ENCODE data around the gene PDP2. TPM values are rescaled to one million over a fixed set of nuclear protein-coding genes. Genes with fewer than 3 reads are reported as not detected.
A peak's percentile ranks its signal among the peaks of the same experiment; 100 is the strongest.

Gene PDP2
- total and polyA plus RNA-seq, 9 of the 15 experiments (the other 6 are each of a cell fraction or from before 2014, with no cell fraction given) = 2.5 to 24.3 (median 7.2) TPM

DNA sequence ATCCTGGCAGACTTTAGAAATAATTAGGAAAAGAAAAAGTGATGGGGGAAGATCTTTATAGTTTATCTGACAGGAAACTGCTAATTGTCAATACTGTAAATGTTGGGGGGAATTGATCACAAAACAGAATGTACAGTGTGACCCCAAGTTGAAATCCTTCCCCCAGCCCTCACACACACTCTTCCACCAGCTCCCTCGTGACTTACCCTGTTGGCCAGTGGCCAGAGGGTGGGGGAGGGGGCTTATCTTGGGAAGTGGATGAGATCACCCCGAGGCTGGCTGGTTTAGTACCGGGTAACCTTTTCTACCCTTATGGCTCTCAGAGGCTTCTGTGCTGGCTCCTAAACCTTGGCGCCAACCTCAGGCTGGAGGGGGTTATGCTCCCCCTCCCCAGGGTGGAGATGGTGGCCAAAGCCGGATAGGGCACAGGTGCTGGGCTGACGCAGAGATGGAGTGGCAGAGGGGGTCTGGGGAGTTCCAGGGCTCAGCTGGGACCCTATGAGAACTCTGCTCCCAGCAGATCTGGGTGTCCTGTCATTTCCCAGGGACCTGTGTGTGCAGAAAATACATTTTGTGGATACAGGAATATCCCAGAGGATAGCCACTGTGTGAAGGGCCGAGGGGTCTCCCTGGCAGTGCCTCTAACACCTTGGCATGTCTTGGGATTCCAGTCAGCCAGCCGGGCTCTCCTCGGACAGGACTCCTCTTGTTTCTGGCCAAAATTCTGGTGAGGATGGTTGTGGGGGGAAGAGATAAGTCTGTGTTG, 19.8 kb downstream of the PDP2 start (continued):
- TF ChIP-seq NRF1 (conservative IDR thresholded peaks at IDR 0.05 in 1 of 2, IDR thresholded peaks at IDR 0.05 in 1 of 2) (0 out of 4 replicates have a peak, but pooled peaks of 1 of the 2 experiments have one; percentile 10), LCOR (CRISPR knock-in tag; IDR thresholded peaks at IDR 0.05) (peak; percentile 77; the same call in 1 of the 2 replicates), CHD1 (IDR thresholded peaks at IDR 0.05; ENCODE audit: low read length) (peak; percentile 68), PCBP1 (IDR thresholded peaks at IDR 0.05; ENCODE audit: low read depth, low read length, poor library complexity, severe bottlenecking) (no peak), SMARCA4 (IDR thresholded peaks at IDR 0.05) (peak; percentile 92), NONO (IDR thresholded peaks at IDR 0.05; ENCODE audit: low read depth in 2 of 2, low read length in 1 of 2) (0 out of 4 replicates have a peak, but pooled peaks of 1 of the 2 experiments have one; percentile 55), ZFP91 (CRISPR knock-in tag; IDR thresholded peaks at IDR 0.05) (no peak), PRDM10 (IDR thresholded peaks at IDR 0.05; ENCODE audit: partially characterized antibody) (peak; percentile 86), ZNF431 (CRISPR knock-in tag; IDR thresholded peaks at IDR 0.05) (0 out of 2 replicates have a peak, but pooled peaks have one; percentile 55), NCOR1 (IDR thresholded peaks at IDR 0.05) (peak; percentile 75), TAF1 (IDR thresholded peaks at IDR 0.05; ENCODE audit: control insufficient read depth, extremely low read depth, insufficient read depth, low read length, severe bottlenecking) (peak; percentile 75), ZNF395 (CRISPR knock-in tag; IDR thresholded peaks at IDR 0.05) (peak; percentile 76; the same call in 1 of the 2 replicates), EHMT2 (IDR thresholded peaks at IDR 0.05) (no peak), ARNT (IDR thresholded peaks at IDR 0.05) (peak in 1 of 2 experiments; percentile 85; a peak in 2 of 4 replicates), CBFA2T3 (IDR thresholded peaks at IDR 0.05) (peak; percentile 49)
- TF ChIP-seq, protein P1, sequence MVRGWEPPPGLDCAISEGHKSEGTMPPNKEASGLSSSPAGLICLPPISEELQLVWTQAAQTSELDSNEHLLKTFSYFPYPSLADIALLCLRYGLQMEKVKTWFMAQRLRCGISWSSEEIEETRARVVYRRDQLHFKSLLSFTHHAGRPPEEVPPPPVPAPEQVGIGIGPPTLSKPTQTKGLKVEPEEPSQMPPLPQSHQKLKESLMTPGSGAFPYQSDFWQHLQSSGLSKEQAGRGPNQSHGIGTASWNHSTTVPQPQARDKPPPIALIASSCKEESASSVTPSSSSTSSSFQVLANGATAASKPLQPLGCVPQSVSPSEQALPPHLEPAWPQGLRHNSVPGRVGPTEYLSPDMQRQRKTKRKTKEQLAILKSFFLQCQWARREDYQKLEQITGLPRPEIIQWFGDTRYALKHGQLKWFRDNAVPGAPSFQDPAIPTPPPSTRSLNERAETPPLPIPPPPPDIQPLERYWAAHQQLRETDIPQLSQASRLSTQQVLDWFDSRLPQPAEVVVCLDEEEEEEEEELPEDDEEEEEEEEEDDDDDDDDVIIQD (CRISPR knock-in tag; IDR thresholded peaks at IDR 0.05) = no peak
- TF ChIP-seq, protein P2, sequence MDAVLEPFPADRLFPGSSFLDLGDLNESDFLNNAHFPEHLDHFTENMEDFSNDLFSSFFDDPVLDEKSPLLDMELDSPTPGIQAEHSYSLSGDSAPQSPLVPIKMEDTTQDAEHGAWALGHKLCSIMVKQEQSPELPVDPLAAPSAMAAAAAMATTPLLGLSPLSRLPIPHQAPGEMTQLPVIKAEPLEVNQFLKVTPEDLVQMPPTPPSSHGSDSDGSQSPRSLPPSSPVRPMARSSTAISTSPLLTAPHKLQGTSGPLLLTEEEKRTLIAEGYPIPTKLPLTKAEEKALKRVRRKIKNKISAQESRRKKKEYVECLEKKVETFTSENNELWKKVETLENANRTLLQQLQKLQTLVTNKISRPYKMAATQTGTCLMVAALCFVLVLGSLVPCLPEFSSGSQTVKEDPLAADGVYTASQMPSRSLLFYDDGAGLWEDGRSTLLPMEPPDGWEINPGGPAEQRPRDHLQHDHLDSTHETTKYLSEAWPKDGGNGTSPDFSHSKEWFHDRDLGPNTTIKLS (IDR thresholded peaks at IDR 0.05; ENCODE audit: borderline replicate concordance, low read depth) = no peak

Measured in K562 (cell line).